ENCODE measurements around the gene VPS18.

DNA sequence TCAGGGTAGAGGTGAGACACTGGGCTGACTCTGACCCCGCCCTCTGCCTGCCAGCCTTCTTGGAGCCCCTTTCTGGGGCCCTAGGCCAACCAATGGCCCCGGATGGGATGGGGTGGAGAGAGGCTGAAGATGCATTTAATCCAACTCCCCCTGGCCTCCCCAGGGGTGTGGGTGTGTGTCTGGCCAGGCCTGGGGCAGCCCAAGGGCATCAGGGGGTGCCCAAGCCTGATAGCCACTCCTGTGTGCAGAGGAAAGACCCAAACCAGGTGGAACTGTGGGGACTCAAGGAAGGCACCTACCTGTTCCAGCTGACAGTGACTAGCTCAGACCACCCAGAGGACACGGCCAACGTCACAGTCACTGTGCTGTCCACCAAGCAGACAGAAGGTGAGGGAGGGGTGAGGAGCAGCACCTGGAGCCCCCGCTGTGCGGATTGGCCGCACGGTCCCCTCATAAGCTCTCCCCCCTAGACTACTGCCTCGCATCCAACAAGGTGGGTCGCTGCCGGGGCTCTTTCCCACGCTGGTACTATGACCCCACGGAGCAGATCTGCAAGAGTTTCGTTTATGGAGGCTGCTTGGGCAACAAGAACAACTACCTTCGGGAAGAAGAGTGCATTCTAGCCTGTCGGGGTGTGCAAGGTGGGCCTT is 40.9 kb upstream of the VPS18 start:
- TF ChIP-seq, protein P1, sequence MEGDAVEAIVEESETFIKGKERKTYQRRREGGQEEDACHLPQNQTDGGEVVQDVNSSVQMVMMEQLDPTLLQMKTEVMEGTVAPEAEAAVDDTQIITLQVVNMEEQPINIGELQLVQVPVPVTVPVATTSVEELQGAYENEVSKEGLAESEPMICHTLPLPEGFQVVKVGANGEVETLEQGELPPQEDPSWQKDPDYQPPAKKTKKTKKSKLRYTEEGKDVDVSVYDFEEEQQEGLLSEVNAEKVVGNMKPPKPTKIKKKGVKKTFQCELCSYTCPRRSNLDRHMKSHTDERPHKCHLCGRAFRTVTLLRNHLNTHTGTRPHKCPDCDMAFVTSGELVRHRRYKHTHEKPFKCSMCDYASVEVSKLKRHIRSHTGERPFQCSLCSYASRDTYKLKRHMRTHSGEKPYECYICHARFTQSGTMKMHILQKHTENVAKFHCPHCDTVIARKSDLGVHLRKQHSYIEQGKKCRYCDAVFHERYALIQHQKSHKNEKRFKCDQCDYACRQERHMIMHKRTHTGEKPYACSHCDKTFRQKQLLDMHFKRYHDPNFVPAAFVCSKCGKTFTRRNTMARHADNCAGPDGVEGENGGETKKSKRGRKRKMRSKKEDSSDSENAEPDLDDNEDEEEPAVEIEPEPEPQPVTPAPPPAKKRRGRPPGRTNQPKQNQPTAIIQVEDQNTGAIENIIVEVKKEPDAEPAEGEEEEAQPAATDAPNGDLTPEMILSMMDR (IDR thresholded peaks at IDR 0.05): no peak
- no peak for TF ChIP-seq POLR2A (IDR thresholded peaks at IDR 0.05)
